GM18858 (cell line): ENCODE data around the gene MPC1.

Experiments used
- ATAC-seq: cut with Tn5 transposase; IDR thresholded peaks from one replicate; pipeline ENCODE4 v1.9.1; 2021; ENCODE audit not compliant: unreplicated experiment

Gene MPC1

GRCh38 chr6:166382933-166383801, at the start of gene MPC1:
Gene MPC1, minus strand, starts transcription at chr6:166382940. Its CDS starts 64 bp downstream, at chr6:166382876.
- peak; percentile 81 for ATAC-seq

- ATAC-seq = no peak
Observed at GRCh38 chr6:166430269-166430668, 47.5 kb upstream of the MPC1 start.

GRCh38 chr6:166424431-166424830, 41.7 kb upstream of the MPC1 start:
- no peak for ATAC-seq

- ATAC-seq = no peak
Observed at GRCh38 chr6:166423781-166424180, 41.0 kb upstream of the MPC1 start.

- ATAC-seq = no peak
Observed at GRCh38 chr6:166423051-166423745, 40.5 kb upstream of the MPC1 start.

GRCh38 chr6:166422201-166422940, 39.6 kb upstream of the MPC1 start:
- ATAC-seq = no peak

GRCh38 chr6:166420351-166420750, 37.6 kb upstream of the MPC1 start:
- no peak for ATAC-seq

- ATAC-seq = no peak
Observed at GRCh38 chr6:166419717-166420116, 37.0 kb upstream of the MPC1 start.

GRCh38 chr6:166419286-166419685, 36.5 kb upstream of the MPC1 start:
- ATAC-seq = peak; percentile 90

- ATAC-seq = no peak
Observed at GRCh38 chr6:166418691-166419143, 36.0 kb upstream of the MPC1 start.

GRCh38 chr6:166417285-166417691, 34.5 kb upstream of the MPC1 start:
- peak; percentile 40 for ATAC-seq

- no peak for ATAC-seq
Observed at GRCh38 chr6:166415833-166416347, 33.1 kb upstream of the MPC1 start.

- ATAC-seq = no peak
Observed at GRCh38 chr6:166415306-166415705, 32.6 kb upstream of the MPC1 start.

GRCh38 chr6:166413491-166413951, 30.8 kb upstream of the MPC1 start:
- no peak for ATAC-seq

GRCh38 chr6:166412911-166413384, 30.2 kb upstream of the MPC1 start:
- ATAC-seq = no peak

GRCh38 chr6:166412156-166412910, 29.6 kb upstream of the MPC1 start:
- ATAC-seq = no peak

- ATAC-seq = no peak
Observed at GRCh38 chr6:166411721-166412151, 29.0 kb upstream of the MPC1 start.

- ATAC-seq = no peak
Observed at GRCh38 chr6:166411271-166411670, 28.5 kb upstream of the MPC1 start.

GRCh38 chr6:166410426-166410935, 27.7 kb upstream of the MPC1 start:
- ATAC-seq = no peak
